SJSA1 (cell line): Measurements from ENCODE around the gene KIAA0232. TPM values are rescaled to one million over a fixed set of nuclear protein-coding genes. Genes with fewer than 3 reads are reported as not detected.
"Not testable (repeated sequence)": the region's sequence is repeated elsewhere in the genome, so short reads cannot be mapped to it uniquely, and the experiment has no call there.

Experiments used
- DNase-seq, 2 experiments: peaks; one replicate each; pipeline ENCODE4 v3.0.0-alpha.2; 2015 to 2020; ENCODE audit warnings: low spot score in 2 of 2, low read depth in 1 of 2
- H3K27ac ChIP-seq: fragments of 250-450 bp; sonication (Bioruptor Pico); 2 replicates; pipeline ENCODE4 v1.5.1; 2020; ENCODE audit warnings: mild to moderate bottlenecking, moderate library complexity
- H3K27me3 ChIP-seq: fragments of 250-450 bp; sonication (Bioruptor Pico); replicated peaks from 2 replicates; pipeline ENCODE4 v1.5.1; 2020; ENCODE audit warnings: mild to moderate bottlenecking, moderate library complexity
- H3K36me3 ChIP-seq: fragments of 250-450 bp; sonication (Bioruptor Pico); 2 replicates; pipeline ENCODE4 v1.5.1; 2020; ENCODE audit warnings: mild to moderate bottlenecking
- H3K4me1 ChIP-seq: fragments of 250-450 bp; sonication (Bioruptor Pico); replicated peaks from 2 replicates; pipeline ENCODE4 v1.6.1; 2021; ENCODE audit warnings: mild to moderate bottlenecking
- H3K4me3 ChIP-seq: fragments of 250-450 bp; sonication (Bioruptor Pico); 2 replicates; pipeline ENCODE4 v1.5.1; 2020; ENCODE audit warnings: mild to moderate bottlenecking
- H3K9me3 ChIP-seq: fragments of 250-450 bp; sonication (Bioruptor Pico); replicated peaks from 2 replicates; pipeline ENCODE4 v1.5.1; 2020; ENCODE audit warnings: mild to moderate bottlenecking
- total RNA-seq: library from RNA; depleted of rRNA; stranded (reverse); fragments of >200 nt; shearing (Covaris generic); gene quantifications from 2 replicates; pipeline ENCODE4 v1.2.3, GENCODE V29; 2014

The KIAA0232 gene
- total RNA-seq, 1 experiment from 2014 or later = 19.8 TPM

DNA sequence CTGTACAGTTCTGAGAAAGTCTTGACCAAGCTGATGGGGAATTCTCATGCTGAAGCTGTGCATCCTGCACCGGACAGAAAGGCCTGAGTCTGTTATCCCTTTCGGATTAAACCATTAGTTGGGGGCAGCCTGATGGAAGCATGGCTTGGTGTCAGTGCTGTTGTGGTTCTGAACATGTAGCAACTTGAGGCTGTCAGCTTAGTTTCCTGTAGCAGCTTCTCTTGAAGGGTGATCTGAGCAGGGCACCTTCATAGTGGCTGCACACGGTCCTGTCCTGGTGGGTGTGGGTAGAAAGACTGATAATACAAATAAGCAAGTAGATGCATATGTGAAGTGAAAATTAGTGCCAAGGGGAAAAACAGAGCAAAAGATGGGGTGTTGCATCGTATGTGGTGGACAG is 11.7 kb downstream of the KIAA0232 start:
- H3K4me1 ChIP-seq = no peaks in the 10 kb centered on the region

DNA sequence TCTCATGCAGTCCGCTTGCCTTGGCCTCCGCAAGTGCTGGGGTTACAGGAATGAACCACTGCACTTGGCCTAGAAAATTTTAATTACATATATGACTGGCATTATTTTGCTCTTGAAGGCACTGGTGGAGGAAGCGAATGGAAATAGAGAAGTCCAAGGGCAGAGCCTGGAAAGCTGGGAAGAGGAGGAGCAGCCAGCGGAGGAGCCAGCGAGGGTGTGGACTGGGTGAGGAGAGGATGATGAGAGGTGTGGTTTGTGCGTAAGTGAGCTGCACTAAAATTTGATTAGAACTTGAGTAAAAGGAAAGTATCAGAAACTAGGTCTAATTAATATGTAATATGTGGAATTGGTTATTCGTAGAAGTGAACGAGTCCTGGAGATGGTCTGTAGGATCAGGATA is 13.3 kb downstream of the KIAA0232 start:
- Histone ChIP-seq H3K36me3 (peaks cover 4% of the 10 kb centered on the region), H3K4me1 (no peaks in the 10 kb centered on the region), H3K27ac (no peak overlapping the region), H3K9me3 (no peaks in the 10 kb centered on the region), H3K27me3 (no peaks in the 10 kb centered on the region), H3K4me3 (no peak overlapping the region)
- DNase-seq = no peak

More for the DNA sequence above, 11.7 kb downstream of the KIAA0232 start:
- no peaks in the 10 kb centered on the region for H3K27me3 ChIP-seq
- no peak overlapping the region for H3K27ac ChIP-seq
- DNase-seq = no peak
- H3K4me3 ChIP-seq = no peak overlapping the region
- peaks cover 4% of the 10 kb centered on the region for H3K36me3 ChIP-seq
- H3K9me3 ChIP-seq = no peaks in the 10 kb centered on the region

DNA sequence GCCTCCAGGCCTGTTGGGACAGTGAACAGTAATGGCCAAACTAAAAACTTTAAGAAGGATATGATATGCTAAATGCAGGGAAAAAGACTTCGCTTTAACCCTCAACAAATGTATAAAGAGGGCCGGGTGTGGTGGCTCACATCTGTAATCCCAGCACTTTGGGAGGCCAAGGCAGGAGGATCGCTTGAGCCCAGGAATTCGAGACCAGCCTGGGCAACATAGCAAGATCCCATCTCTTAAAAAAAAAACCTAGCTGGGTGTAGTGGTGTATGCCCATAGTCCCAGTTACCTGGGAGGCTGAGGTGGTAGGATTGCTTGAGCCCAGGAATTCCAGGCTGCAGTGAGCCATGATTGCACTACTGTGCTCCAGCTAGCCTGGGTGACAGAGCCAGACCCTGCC is 14.8 kb downstream of the KIAA0232 start:
- H3K4me3 ChIP-seq, H3K4me1 ChIP-seq, H3K27ac ChIP-seq, H3K9me3 ChIP-seq, DNase-seq, H3K27me3 ChIP-seq, H3K36me3 ChIP-seq: not testable (repeated sequence)

DNA sequence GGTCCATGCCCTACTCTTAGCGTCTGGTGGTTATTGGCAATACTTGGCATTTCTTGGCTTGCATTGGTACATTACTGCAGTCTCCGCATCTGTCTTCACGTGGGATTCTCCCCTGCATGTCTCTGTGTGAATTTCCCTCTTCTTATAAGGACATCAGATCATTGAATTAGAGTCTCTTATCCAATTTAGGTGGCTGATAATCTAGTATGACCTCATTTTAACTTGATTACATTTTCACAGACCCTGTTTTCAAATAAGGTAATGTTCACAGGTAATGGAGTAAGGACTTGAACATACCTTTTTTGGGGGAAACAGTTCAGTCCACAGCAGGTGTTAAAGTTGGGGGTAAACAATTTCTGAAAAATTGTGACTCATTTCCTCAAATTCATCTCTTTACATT is 16.6 kb downstream of the KIAA0232 start:
- Histone ChIP-seq H3K27me3 (no peaks in the 10 kb centered on the region), H3K4me1 (no peaks in the 10 kb centered on the region), H3K36me3 (no peaks in the 10 kb centered on the region; the same call in 1 of the 2 replicates), H3K27ac (no peak overlapping the region), H3K9me3 (no peaks in the 10 kb centered on the region), H3K4me3 (no peak overlapping the region)
- no peak for DNase-seq

DNA sequence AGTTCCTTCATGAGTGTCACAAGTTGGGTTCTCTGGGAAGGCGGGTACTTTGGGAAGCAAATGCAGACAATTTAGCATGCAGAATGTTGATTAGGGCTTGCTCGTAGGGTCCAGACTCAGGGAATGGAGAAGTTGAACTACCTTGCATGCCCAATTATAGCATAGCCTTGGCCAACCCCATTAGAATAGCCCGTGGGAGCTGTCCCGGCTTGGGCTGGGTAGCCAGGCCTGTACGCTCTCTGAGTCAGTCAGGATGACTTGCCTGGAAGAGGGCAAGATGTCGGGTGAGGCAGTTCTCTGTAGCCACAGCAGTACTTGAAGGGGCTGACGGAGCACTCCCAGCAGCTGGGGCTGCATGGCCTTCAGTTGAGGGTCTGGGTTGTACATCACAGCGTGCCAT is 19.5 kb downstream of the KIAA0232 start:
- no peak for DNase-seq
- Histone ChIP-seq H3K4me3 (no peak overlapping the region), H3K36me3 (no peaks in the 10 kb centered on the region; the same call in 1 of the 2 replicates), H3K27me3 (no peaks in the 10 kb centered on the region), H3K4me1 (peaks cover 10% of the 10 kb centered on the region), H3K9me3 (no peaks in the 10 kb centered on the region), H3K27ac (no peak overlapping the region)

DNA sequence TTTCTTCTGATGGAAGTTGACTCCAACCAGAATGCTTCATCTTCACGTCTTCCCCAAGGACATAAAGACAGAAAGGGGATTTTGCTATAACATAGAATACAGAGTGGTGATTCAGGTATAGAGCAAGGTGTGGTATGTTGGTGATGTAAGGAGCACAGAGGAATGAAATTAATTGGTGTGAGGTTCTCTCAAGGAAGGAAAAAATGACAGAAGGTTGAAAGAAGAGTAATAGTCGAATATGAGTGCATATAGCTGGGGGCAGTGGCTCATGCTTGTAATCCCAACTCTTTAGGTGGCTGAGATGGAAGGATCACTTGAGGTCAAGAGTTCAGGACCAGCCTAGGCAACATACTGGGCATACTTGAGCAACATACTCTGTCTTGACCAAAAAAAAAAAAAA is 20.1 kb downstream of the KIAA0232 start:
- no peak overlapping the region for H3K4me3 ChIP-seq
- DNase-seq = no peak
- H3K27me3 ChIP-seq = no peaks in the 10 kb centered on the region
- H3K4me1 ChIP-seq = peaks cover 16% of the 10 kb centered on the region
- no peak overlapping the region for H3K27ac ChIP-seq
- H3K36me3 ChIP-seq = no peaks in the 10 kb centered on the region; the same call in 1 of the 2 replicates
- no peaks in the 10 kb centered on the region for H3K9me3 ChIP-seq

DNA sequence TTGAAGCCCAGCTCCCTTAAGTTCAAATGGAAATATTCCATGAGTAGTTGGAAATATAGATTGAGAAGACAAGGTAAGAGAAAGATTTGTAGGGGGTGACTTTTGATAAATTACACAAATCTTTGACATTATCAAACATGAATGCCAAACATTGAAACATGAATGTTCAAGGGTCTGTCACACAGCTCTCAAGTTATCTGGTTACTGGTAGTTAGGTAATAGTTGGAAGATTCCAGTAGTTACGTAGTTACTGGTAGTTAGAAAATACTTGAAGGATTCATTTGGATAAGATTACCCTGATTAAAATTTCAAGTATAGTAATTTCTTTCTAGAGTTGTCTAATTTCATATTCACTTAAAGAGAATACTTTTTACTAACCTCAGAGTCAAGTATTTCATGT is 20.7 kb downstream of the KIAA0232 start:
- no peak overlapping the region for H3K4me3 ChIP-seq
- no peaks in the 10 kb centered on the region; the same call in 1 of the 2 replicates for H3K36me3 ChIP-seq
- H3K27me3 ChIP-seq = no peaks in the 10 kb centered on the region
- no peak overlapping the region for H3K27ac ChIP-seq
- no peak for DNase-seq
- no peaks in the 10 kb centered on the region for H3K9me3 ChIP-seq
- H3K4me1 ChIP-seq = peaks cover 22% of the 10 kb centered on the region

DNA sequence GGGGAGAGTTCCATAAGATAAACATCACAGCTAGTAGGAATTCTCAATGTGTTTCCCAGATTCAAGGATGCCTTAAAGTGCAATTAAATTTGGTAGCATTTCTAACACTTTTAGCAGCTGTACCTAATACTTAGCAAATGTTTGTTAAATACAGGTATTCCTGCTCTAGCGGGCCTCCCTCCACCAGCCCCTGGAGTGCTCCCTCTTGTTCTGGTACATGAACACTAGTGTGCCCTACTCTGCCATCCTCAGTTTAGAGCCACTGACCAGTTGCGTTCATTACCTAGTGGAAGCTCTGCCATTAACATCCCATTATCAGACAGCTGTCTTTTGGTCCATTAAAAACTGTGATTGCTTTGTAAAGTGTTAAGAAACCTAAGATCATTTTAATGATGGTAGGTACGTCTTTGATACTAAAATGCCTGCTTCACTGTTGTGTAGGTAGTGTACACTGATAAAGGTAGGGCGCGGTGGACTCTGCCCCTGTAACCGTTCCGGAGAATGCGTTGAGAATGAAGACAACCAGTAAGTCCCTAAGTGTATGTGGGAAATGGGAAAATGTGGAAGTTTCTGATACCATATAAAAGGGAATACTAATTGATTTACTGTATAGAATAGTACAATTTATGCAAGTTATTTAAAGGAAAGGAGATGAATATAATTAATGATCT is 21.7 kb downstream of the KIAA0232 start:
- DNase-seq = no peak
- Histone ChIP-seq H3K9me3 (no peaks in the 10 kb centered on the region), H3K27ac (no peak overlapping the region), H3K36me3 (no peaks in the 10 kb centered on the region; the same call in 1 of the 2 replicates), H3K27me3 (no peaks in the 10 kb centered on the region), H3K4me1 (peaks cover 23% of the 10 kb centered on the region), H3K4me3 (no peak overlapping the region)

DNA sequence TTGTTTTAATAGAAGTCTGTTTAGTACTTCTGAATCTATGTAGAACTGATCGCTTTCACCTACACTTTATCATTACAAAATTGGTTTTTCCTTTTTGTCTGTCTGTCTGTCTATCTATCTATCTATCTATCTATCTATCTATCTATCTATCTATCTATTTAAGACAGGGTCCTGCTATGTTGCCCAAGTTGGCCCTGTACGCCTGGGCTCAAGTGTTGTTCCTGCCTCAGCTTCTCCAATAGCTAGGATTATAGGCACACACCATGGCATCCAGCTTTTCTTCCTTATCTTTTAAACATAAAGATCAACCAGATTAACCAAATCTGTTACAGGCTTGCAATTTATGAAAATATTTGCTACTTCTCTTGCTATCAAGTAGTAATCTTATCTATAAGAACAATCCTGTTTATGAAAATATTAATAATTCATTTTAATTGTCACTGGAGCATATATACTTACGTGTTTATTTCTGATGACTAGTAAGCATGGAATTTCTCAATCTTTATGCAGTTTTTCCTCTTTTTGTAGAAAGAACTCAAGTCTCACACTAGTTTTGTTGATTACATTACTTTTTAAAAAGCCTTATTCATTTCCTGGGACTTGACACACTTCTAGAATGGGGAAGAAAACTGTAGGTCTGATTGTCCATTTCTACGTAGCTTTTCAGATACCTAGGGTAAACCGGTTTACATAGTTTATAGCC is 24.5 kb downstream of the KIAA0232 start:
- no peaks in the 10 kb centered on the region; the same call in 1 of the 2 replicates for H3K36me3 ChIP-seq
- H3K27ac ChIP-seq = peak overlapping the region; percentile 72
- no peaks in the 10 kb centered on the region for H3K27me3 ChIP-seq
- H3K9me3 ChIP-seq = no peaks in the 10 kb centered on the region
- peaks cover 23% of the 10 kb centered on the region for H3K4me1 ChIP-seq
- H3K4me3 ChIP-seq = no peak overlapping the region
- peak in 1 of 2 experiments; percentile 10 for DNase-seq

DNA sequence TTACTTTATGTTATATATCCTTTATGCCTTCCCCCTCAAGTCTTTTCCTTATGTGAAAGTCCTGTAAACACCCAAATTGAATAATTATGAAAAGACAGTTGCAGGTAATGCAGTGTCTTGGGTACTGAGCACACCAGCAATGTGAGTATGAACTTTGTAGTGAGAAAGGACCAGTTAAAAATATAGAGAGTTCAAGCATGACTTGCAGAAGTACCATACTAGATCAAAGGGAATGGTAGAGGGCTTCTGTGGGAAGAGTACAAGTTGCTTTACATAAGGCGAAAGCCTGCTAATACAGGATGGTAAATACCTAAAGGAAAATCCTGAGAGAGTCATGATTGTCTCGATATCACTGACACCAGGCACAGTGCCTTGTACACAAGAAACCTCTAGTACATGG is 25.7 kb downstream of the KIAA0232 start:
- Histone ChIP-seq H3K4me1 (peaks cover 23% of the 10 kb centered on the region), H3K27ac (no peak overlapping the region), H3K27me3 (no peaks in the 10 kb centered on the region), H3K36me3 (no peaks in the 10 kb centered on the region; the same call in 1 of the 2 replicates), H3K9me3 (no peaks in the 10 kb centered on the region), H3K4me3 (no peak overlapping the region)
- no peak for DNase-seq

DNA sequence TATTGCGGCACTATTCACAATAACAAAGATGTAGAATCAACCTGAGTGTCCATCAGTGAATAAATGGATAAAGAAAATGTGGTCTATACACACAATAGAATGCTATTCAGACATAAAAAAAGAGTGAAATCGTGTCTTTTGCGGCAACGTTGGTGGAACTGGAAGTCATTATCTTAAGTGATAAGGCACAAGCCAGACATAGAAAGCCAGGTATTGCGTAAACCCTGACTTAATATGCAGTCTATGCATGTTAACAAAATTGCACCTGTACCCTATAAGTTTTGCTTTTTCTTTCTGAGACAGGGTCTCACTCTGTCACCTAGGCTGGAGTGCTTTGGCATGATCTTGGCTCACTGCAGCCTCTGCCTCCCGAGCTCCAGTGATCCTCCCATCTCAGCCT is 28.6 kb downstream of the KIAA0232 start:
- no peaks in the 10 kb centered on the region for H3K9me3 ChIP-seq
- H3K27me3 ChIP-seq = no peaks in the 10 kb centered on the region
- H3K4me1 ChIP-seq = peaks cover 19% of the 10 kb centered on the region
- DNase-seq = no peak
- H3K4me3 ChIP-seq = no peak overlapping the region
- no peaks in the 10 kb centered on the region; the same call in 1 of the 2 replicates for H3K36me3 ChIP-seq
- no peak overlapping the region for H3K27ac ChIP-seq

DNA sequence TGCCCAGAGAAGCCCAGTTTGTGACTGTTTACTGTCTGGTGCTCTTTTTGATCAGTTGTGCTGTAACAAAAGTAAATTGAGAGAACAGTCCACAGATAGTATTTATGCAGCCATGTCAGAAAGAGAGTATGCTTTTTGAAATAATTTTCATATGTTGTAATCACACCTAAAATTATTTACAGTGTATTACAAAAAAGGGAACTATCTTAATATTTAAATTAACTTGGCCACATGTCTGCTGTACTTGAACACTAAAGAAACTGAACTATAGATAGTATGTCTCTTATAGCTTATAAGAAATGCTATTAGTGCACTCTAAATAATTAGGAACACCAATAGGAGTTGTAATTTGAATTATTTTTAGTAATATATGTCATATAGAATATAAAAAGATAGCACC is 30.2 kb downstream of the KIAA0232 start:
- H3K27ac ChIP-seq = no peak overlapping the region
- DNase-seq = no peak
- peaks cover 6% of the 10 kb centered on the region for H3K4me1 ChIP-seq
- no peak overlapping the region for H3K4me3 ChIP-seq
- H3K27me3 ChIP-seq = no peaks in the 10 kb centered on the region
- H3K36me3 ChIP-seq = no peaks in the 10 kb centered on the region; the same call in 1 of the 2 replicates
- no peaks in the 10 kb centered on the region for H3K9me3 ChIP-seq

DNA sequence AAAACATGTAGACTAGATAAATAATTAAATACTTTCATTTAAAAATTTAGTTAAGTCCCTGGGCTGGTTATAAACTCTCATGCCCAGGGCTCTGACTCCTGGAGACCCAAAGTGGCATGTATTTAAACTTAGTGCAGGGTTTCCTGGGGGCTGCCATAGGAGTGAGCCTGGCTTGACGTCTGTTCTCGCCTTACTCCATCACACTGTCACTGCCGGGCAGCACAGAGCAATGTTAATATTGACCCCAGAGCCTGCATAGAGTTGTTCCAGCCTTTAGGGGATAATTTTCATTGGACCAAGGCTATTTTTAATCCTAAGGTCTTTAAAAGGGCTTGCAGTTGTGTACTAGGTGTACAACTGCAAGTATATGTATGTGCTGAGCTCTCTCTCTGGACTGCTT is 31.2 kb downstream of the KIAA0232 start:
- no peak for DNase-seq
- Histone ChIP-seq H3K27ac (no peak overlapping the region), H3K4me1 (no peaks in the 10 kb centered on the region), H3K36me3 (no peaks in the 10 kb centered on the region; the same call in 1 of the 2 replicates), H3K4me3 (no peak overlapping the region), H3K9me3 (no peaks in the 10 kb centered on the region), H3K27me3 (no peaks in the 10 kb centered on the region)

DNA sequence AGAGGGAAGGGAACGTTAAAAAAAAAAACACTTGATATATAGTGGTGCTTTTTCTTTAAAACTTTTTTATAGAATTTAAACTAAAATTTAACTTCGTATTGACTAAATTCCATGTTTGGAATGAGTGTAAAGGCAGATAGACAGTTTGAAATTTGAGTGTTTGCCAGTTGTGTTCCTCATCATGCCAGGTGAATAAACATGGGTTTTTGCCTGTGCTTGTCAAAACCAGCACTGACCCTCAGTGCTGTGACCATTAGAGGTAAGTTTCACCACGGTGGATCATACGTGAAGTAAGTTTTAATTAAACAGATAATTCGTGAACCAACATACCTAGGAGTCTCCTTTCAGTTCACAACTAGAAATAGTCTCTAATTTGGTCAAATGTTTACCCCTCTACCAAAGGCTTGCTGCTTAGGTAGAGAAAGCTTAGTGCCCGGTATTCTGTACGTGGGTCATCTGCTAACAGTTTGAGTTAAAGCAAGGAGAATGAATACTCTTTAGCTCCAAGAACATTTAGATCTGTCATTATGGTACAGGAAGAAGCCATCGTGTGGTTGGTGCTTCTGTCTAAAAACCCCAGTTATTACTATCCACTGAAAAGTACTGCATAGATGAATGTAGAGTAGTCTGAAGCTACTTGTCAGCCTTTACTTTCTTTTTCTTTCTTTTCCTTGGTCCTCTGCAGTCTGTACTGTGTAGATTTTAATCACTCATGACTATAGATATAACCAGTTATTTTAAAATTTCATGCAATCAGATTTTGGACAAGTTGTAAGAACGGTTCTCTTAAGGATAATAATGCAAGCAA is 32.7 kb downstream of the KIAA0232 start:
- no peak for DNase-seq
- H3K9me3 ChIP-seq = no peaks in the 10 kb centered on the region
- H3K4me3 ChIP-seq = no peak overlapping the region
- no peak overlapping the region for H3K27ac ChIP-seq
- H3K27me3 ChIP-seq = no peaks in the 10 kb centered on the region
- H3K4me1 ChIP-seq = no peaks in the 10 kb centered on the region
- no peaks in the 10 kb centered on the region for H3K36me3 ChIP-seq
